ENCODE measurements around the gene KRTAP4-16.
"Not testable (repeated sequence)": the region's sequence is repeated elsewhere in the genome, so short reads cannot be mapped to it uniquely, and the experiment has no call there.

Gene KRTAP4-16
- 0 to 0.18 (median 0) reads per million in 4 experiments for total RNA-seq

GRCh38 chr17:41101586-41102259 lies at the start of gene KRTAP4-16:
Gene KRTAP4-16, minus strand, starts transcription at chr17:41102209. Its CDS starts 0 bp downstream, at chr17:41102209.
- DNase-seq, result no peak

- DNase-seq, result no peak
Measured at GRCh38 chr17:41151525-41151924, 49.5 kb upstream of the KRTAP4-16 start.

GRCh38 chr17:41150026-41150425 lies 48.0 kb upstream of the KRTAP4-16 start:
- no peak for DNase-seq

GRCh38 chr17:41149652-41149985 lies 47.6 kb upstream of the KRTAP4-16 start, which contains the start of gene KRTAP4-5:
Gene KRTAP4-5, minus strand, starts transcription at chr17:41149825. Its CDS starts 58 bp downstream, at chr17:41149767.
- DNase-seq, result no peak

GRCh38 chr17:41148971-41149651 lies 47.1 kb upstream of the KRTAP4-16 start:
- DNase-seq, result not testable (repeated sequence)

GRCh38 chr17:41147531-41148204 lies 45.7 kb upstream of the KRTAP4-16 start:
- no peak for DNase-seq

- DNase-seq, result no peak
Measured at GRCh38 chr17:41145261-41145660, 43.3 kb upstream of the KRTAP4-16 start.

- DNase-seq, result no peak
Measured at GRCh38 chr17:41144846-41145245, 42.8 kb upstream of the KRTAP4-16 start.

GRCh38 chr17:41141361-41141760 lies 39.4 kb upstream of the KRTAP4-16 start:
- no peak for DNase-seq

GRCh38 chr17:41140360-41141131 lies 38.5 kb upstream of the KRTAP4-16 start, which contains the start of gene KRTAP4-6:
Gene KRTAP4-6, minus strand, starts transcription at chr17:41140544. Its CDS starts 57 bp downstream, at chr17:41140487.
- DNase-seq, result no peak

GRCh38 chr17:41139865-41140264 lies 37.9 kb upstream of the KRTAP4-16 start:
- DNase-seq, result not testable (repeated sequence)

- no peak for DNase-seq
Measured at GRCh38 chr17:41133880-41134735, 32.1 kb upstream of the KRTAP4-16 start.

GRCh38 chr17:41131979-41132378 lies 30.0 kb upstream of the KRTAP4-16 start:
- DNase-seq, result no peak

GRCh38 chr17:41127371-41127770 lies 25.4 kb upstream of the KRTAP4-16 start:
- DNase-seq, result no peak

- DNase-seq, result no peak
Measured at GRCh38 chr17:41126412-41126811, 24.4 kb upstream of the KRTAP4-16 start.

GRCh38 chr17:41125064-41125463 lies 23.1 kb upstream of the KRTAP4-16 start:
- DNase-seq, result no peak

GRCh38 chr17:41123991-41124371 lies 22.0 kb upstream of the KRTAP4-16 start, which contains the start of gene KRTAP4-12:
Gene KRTAP4-12, minus strand, starts transcription at chr17:41124182. Its CDS starts 60 bp downstream, at chr17:41124122.
- not testable (repeated sequence) for DNase-seq

GRCh38 chr17:41123292-41123990 lies 21.4 kb upstream of the KRTAP4-16 start:
- not testable (repeated sequence) for DNase-seq

GRCh38 chr17:41121742-41122141 lies 19.7 kb upstream of the KRTAP4-16 start:
- DNase-seq, result no peak

GRCh38 chr17:41119696-41120690 lies 18.0 kb upstream of the KRTAP4-16 start:
- DNase-seq, result not testable (repeated sequence)
